CD1c-positive myeloid dendritic cell (primary cell): ENCODE results near the gene GOLGA8B.
A peak's percentile ranks its signal among the peaks of the same experiment; 100 is the strongest.
"Not testable (repeated sequence)": the region's sequence is repeated elsewhere in the genome, so short reads cannot be mapped to it uniquely, and the experiment has no call there.

Source experiments
- DNase-seq: peaks from one replicate; pipeline ENCODE4 v3.0.0-alpha.2; 2016; ENCODE audit errors: extremely low spot score

GOLGA8B gene

DNA sequence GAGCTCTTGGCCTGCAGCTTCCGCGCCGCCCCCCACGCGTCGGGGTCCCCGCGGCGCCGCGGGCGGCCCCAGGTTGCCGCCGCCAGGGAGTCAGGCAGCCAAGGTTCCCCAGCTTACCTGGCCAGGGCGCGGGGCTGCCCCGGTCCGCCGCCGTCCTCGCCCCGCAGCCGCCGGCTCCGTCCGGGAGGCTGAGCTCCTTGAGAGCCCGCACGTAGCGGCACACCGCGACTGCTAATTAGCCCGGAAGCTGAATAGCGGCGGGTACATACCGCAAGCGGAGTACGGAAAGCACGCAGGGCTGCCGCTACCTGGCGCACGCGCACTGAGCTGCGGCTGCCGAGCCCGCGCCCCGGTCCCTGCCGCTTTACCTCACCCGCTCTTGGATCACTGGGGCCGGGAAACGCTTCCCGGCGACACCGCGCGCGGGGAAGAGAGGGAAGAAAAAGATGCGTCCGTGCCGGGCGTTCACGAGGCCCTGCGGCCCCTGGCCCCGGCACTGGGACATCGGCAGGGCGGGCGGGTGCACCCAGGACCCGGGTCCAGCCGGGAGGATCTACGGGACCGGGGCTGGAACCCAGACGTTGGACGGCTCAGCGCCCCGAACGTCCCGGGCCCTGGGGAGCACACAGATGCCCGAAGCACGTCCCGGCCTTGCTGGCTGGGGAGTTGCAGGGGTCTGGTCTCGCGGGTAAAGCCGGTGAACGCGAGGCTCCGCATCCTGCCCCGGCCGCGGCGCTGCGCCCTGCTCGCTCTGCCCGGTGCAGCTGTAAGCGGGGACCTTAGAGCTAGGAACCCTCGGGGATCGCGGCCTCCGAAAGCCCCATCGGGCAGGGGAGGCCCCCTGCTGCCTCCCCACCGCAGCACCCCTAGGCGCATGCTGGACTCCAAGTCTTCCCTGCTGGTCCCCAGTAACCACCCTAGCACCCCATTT lies at the start of gene GOLGA8B:
GOLGA8B (minus strand) TSS at position 253 of the 931 bp plus-strand sequence. CDS start 47,739 bp downstream, outside the sequence.
- peak; percentile 80 for DNase-seq

DNA sequence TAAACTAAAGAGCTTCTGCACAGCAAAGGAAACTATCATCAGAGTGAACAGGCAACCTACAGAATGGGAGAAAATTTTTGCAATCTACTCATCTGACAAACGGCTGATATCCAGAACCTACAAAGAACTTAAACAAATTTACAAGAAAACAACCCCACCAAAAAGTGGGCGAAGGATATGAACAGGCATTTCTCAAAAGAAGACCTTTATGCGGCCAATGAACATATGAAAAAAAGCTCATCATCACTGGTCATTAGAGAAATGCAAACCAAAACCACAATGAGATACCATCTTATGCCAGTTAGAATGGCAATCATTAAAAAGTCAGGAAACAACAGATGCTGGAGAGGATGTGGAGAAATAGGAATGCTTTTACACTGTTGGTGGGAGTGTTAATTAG lies 49.7 kb upstream of the GOLGA8B start:
- not testable (repeated sequence) for DNase-seq

- DNase-seq = no peak
Measured at GRCh38 chr15:34628577-34629152, 45.2 kb upstream of the GOLGA8B start.

DNA sequence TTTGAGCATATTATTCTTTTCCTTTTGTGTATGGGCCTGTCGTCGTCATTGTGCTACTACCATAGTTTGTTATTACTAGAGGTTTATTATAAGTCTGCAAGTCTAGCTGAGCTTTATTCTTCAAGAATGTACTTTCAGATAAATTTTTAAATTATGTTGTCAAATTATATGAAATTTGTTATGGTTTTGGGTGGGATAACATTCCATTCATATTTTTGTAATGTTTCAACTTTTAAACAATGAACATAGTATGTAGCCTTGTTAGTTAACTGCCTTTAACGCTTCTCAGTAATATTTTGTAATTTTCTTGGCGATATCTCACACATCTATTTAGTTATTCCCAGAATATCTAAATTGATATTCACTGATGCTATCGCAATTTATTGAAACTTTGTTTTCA lies 41.6 kb upstream of the GOLGA8B start:
- no peak for DNase-seq

DNA sequence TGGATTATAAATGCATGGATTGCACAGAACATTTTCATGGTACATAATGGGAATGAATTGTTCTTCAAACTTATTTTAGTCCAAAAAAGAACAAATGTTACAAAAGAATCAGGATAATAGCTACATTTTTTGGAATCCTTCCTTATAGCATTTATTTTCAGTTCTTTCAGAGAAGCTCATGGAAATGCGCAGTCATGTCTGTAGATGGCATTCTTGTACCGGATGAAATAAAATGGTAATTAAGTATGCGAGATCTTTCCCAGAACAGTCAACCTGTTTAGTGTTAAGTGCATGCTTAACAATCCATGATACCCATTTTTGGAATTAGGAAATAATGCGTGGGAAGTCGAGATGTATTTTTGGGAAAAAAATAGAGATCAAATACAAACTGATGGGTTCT lies 38.2 kb upstream of the GOLGA8B start:
- DNase-seq = peak; percentile 14

GRCh38 chr15:34620814-34621213 lies 37.4 kb upstream of the GOLGA8B start:
- no peak for DNase-seq

GRCh38 chr15:34620142-34620541 lies 36.7 kb upstream of the GOLGA8B start:
- peak; percentile 2 for DNase-seq

DNA sequence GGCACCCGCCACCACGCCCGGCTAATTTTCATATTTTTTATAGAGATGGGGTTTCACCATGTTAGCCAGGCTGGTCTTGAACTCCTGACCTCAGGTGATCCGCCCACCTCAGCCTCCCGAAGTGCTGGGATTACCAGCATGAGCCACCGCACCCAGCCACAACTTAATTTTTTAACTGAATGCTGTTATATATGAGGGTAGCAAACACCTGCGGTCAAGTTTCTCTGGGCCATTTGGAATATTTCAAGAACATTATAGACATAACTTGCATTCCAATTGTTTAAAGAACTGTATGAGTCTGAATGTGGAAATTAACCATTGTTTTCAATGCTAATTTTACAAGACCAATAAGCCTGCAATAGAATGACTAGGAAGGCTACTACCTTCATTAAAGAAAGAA lies 35.7 kb upstream of the GOLGA8B start:
- DNase-seq = no peak

DNA sequence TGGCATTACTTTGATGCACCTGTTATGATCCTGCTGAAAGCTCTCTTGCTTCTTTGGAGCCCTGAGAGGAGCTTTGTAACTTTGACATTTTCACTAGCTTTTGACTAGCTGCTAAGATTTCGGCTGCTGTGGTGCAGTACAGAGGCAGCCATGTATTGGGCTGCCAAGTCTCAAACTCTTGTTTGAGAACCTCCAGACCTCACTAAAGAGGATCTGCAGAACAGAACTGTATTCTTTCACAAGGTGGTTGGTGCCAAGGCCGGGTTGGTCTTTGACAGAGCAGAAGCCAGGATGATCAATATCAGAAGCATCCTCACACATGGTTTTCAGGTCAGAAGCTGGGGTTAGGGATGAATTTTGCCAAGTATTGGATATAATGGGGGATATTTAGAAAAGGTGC lies 34.6 kb upstream of the GOLGA8B start:
- DNase-seq = no peak

- DNase-seq = no peak
Measured at GRCh38 chr15:34616613-34617012, 33.2 kb upstream of the GOLGA8B start.

DNA sequence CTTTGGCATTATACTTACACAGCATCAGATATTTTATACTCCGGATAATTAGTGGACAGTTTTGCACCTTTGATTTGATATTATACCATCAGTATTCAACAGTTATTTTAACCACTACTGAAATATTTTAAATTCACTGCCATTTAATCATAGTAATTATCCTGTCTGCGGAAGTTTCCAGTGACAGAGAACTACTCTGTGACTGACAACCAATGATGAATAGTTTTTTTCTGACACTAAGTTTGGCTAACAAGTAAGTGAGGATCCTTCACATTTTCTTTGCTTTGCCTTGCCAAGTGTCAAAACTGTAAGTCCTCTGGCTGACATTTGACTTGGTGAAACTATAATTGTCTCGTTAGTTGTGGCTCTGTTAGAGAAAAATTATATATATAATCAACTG lies 30.5 kb upstream of the GOLGA8B start:
- no peak for DNase-seq

- DNase-seq = no peak
Measured at GRCh38 chr15:34613301-34613700, 29.9 kb upstream of the GOLGA8B start.

GRCh38 chr15:34610354-34610753 lies 26.9 kb upstream of the GOLGA8B start:
- DNase-seq = no peak

- peak; percentile 7 for DNase-seq
Measured at GRCh38 chr15:34609102-34610057, 25.9 kb upstream of the GOLGA8B start.

DNA sequence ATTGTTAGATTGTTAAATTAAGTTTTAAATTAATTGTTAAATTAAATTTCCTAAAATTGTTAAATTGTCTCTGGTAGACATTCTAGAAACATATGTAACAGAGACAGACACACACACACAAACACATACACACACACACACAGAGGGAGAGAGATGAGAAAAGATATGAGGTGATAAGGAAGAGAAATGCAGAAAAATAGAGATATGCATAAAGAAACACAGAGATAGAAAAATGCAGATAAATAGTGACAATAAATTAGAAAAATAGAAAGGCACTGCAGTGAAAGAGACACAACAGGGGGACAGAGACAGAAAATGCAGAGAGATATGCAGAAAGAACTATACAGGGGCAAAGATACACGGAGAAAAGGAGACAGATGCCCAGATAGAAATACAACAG lies 25.1 kb upstream of the GOLGA8B start:
- DNase-seq = no peak

DNA sequence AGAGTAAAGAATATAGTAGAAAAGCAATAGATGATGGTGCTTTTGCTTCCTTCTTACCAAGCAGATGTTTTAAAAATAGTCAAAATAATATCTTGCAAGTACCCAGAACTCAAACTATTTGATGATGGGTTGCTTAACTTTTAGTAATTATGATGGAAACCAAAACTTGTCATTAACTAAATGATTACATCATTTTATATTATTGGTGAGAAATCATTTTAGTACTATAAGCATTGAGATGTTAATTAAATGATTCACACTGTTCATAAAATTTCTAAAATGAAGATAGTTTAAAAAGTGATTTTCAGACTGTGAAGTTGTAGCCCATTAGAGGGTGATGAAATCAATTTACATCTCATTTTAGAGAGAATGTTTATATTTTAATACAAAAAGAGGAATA lies 24.4 kb upstream of the GOLGA8B start:
- no peak for DNase-seq

GRCh38 chr15:34606545-34606944 lies 23.1 kb upstream of the GOLGA8B start:
- DNase-seq = no peak

DNA sequence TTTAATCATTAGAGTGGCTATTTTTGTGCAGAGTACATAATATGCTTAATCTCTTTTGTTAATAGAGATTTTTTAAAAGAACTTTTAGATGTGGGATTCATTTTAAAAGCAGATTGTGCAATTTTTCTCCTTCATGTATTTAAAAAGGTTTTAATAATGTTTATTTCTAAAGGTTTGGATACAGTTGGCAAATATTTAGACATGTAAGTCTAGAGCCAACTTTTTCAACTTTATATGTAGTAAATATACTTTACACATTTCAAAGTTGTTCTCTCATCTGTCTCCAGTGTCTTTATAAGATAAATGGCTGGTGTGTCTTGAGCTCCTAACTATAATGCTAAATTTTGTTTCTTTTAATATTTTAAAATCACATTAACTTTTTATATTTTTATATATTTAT lies 22.7 kb upstream of the GOLGA8B start:
- no peak for DNase-seq

DNA sequence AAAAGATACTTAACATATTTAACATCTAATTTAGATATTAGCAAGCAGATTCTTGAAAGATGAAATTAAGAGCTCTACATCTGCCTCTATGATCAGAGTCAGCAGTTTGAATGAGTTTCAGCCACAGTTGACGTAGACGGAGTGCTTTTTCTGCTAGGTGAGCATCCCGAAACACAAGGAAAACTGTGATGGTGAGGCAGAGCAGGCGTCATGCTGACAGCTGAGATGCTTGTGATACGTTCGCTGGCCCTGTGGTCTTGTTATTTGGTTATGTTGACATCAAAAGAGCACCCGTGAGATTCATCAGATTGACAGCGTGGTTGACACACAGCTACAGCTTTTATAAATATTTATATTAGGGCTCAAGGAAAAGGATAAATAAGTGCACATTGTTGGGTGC lies 19.6 kb upstream of the GOLGA8B start:
- DNase-seq = no peak

- no peak for DNase-seq
Measured at GRCh38 chr15:34600923-34601322, 17.5 kb upstream of the GOLGA8B start.

DNA sequence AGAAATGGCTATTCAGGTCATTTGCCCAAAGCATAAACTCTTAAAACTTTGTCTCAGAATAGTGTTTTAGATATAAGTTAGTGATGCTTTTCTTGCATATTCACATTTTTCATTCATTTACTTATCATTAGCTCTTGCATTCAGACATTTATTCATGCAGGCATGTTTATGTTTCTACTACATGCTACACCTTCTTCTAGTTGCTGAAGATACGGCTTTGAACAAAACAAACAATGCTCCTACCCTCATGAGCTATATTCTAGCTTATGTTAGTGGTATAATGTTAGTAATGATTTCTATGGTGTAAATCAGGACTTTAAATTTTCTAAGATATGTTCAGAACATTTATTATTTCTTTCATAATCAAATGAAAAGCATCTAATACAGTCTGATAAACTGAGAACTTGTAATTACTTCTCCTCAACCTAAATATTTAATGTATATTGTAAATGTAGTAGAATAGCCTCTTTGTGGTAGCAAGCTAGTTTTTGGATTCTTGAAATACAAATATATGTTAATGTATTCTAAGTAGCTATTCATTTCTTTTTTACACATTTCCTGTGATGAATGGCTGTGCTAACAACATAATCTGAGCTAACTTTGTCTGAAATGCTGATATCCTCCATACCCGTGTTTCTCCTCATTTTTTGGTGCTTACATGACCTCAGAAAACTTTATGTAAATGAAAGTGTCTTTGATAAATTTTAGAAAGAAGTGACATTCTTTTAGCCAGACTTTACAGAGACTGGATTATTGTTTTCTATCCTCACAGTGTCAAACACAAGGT lies 15.5 kb upstream of the GOLGA8B start:
- no peak for DNase-seq
